Activated T-cell treated with anti-CD3 and anti-CD28 coated beads, Interleukin-2, amount 50 U/mL, for 48 hours (primary cell): ENCODE measurements around the gene GSTA5.
"Not testable (repeated sequence)": the region's sequence is repeated elsewhere in the genome, so short reads cannot be mapped to it uniquely, and the experiment has no call there.

Experiments used
- DNase-seq, 2 experiments: peaks; one replicate each; pipeline ENCODE4 v3.0.0-alpha.2; 2020

GSTA5 gene

DNA sequence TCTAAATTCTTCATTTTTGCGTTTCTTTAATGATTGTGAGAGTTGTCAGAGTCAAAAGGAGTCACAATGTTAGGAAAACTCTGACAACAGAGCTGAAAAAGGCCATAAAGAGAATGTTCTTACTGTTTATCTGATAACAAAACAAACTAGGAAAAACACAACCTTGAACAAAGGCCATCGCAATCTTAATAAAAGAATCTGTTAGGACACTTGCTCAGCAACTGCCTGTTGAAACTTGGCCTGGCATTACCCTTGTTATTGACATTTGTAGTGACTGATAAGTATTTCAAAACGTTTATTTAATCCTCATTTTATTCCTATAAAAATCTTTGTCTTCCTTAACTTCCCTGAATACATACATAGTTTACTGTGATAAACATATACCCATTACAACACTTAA lies 52.7 kb downstream of the GSTA5 start:
- DNase-seq: no peak

DNA sequence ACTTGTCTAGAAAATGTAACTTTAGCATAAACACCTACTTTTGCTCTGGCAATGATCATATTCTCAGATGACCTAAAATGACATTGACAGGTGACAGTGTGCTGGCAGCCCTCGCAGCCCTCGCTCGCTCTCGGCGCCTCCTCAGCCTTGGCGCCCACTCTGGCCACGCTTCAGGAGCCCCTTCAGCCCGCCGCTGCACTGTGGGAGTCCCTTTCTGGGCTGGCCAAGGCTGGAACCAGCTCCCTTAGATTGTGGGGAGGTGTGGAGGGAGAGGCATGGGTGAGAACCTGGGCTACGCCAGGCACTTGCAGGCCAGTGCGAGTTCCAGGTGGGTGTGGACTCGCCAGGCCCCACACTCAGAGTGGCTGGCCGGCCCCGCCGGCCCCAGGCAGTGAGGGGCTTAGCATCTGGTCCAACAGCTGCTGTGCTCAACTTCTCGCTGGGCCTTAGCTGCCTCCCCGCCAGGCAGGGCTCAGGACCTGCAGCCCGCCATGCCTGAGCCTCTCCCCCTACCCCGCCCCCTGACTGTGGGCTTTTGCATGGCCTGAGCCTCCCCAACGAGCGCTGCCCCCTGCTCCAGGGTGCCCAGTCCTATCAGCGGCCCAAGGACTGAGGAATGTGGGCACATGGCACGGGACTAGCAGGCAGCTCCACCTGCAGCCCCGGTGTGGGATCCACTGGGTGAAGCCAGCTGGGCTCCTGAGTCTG lies 54.2 kb downstream of the GSTA5 start:
- no peak for DNase-seq

DNA sequence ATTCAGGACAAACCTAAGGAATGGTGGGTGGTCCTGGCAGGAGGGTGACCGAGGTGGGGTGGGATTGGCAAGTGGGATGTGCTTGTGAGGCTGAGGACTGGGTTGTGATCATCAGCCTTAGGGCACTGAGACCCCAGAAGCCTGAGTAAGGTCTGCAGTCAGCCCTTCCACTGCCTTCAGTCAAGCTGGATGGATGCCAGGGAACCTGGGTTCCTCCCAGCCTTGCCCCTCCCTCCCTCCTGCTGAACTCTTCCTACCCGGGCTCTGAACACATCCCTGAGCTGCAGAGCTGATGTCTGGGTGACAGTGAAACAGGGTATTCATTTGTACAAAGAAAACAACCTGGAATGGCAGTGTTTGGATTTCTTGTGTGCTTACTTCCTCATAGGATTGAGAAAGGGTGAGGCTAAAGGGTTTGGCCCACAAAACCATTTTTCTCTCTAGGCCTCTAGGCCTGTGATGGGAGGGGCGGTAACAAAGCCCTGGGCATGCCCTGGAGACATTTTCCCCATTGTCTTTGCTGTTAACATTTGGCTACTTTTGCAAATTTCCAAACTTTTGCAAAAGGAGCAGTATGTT lies 57.8 kb downstream of the GSTA5 start:
- not testable (repeated sequence) for DNase-seq

DNA sequence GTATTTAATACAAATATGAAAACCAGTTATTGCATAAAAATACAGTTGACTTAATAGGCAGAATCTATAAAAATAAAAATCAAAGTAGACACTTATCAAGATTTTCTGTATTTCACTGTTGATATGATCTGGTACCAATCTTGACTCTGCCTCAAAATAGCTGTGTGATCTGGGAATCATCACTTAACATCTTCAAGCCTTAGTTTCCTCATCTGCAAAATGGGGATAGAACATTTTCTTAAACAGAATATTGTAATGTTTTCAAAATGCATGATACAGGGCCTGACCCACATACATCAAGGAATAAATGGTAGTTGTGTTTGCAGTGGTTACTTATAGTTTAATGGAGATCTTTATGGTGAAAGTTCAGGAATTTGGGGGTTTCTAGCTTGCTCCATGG lies 58.4 kb downstream of the GSTA5 start:
- not testable (repeated sequence) for DNase-seq
